K562 (cell line): ENCODE results near the gene RNF113B. TPM values are rescaled to one million over a fixed set of nuclear protein-coding genes. Genes with fewer than 3 reads are reported as not detected.

Experiments used
- ATAC-seq: fragments of 200-7000 bp; cut with Tn5 transposase; 3 replicates; pipeline ENCODE4 v1.9.1; 2020; ENCODE audit warnings: moderate library complexity
- BruUV-seq: library from RNA; stranded (reverse); fragments of 400-500 nt; replicated peaks from 2 replicates; lab custom pipeline; 2021; lab: Mats Ljungman, UMichigan
- CTCF ChIA-PET: fragments of 300-600 bp; formaldehyde crosslinking; extraction: SDS; loops from one replicate; lab custom pipeline; 2021; ENCODE audit warnings: low intra/inter-chr PET ratio; lab: Yijun Ruan, JAX
- POLR2A ChIA-PET: fragments of 300-600, 350-650 bp; sonication (Branson Sonifier 250); formaldehyde crosslinking; extraction: SDS; loops from one replicate; lab custom pipeline; 2021; ENCODE audit warnings: antibody characterized with exemption, inconsistent platforms; lab: Yijun Ruan, JAX
- DNase-seq, 4 experiments: peaks; one replicate each; pipeline versions ENCODE4 v3.0.0 to v3.0.0-alpha.2; 2011 to 2018; ENCODE audit warnings: low spot score in 3 of 4, mixed read lengths in 3 of 4; ENCODE audit errors: extremely low read depth in 1 of 4
- FAIRE-seq: peaks from 2 replicates; lab custom pipeline; 2011; peaks lifted over from hg19 to GRCh38; lab: Jason Lieb, UNC
- H2AFZ ChIP-seq: 2 replicates; pipeline ENCODE4 v1.6.0; 2011; ENCODE audit warnings: low read depth, low read length, control low read depth, inconsistent platforms
- H3K27ac ChIP-seq: fragments of 200-600 bp; 3 replicates; pipeline ENCODE4 v1.8.0; 2011; ENCODE audit warnings: low read depth, mild to moderate bottlenecking, control low read depth, inconsistent platforms, low read length, moderate library complexity, mixed read lengths; ENCODE audit errors: extremely low read depth
- H3K27me3 ChIP-seq, 2 experiments: fragments of 300-600 bp in 1 of 2; 2 replicates in 1 of 2; 3 replicates in 1 of 2; pipeline versions ENCODE4 v1.6.0 to v1.8.0; 2011; ENCODE audit warnings: inconsistent platforms in 2 of 2, low read length in 2 of 2, mild to moderate bottlenecking in 1 of 2, mixed read lengths in 1 of 2, moderate library complexity in 1 of 2; ENCODE audit not compliant: control insufficient read depth in 2 of 2, insufficient read depth in 2 of 2
- H3K36me3 ChIP-seq: fragments of 300-600 bp; 3 replicates; pipeline ENCODE4 v1.8.0; 2011; ENCODE audit warnings: mild to moderate bottlenecking, low read length, inconsistent platforms; ENCODE audit not compliant: control insufficient read depth, insufficient read depth
- H3K4me1 ChIP-seq, 2 experiments: fragments of 200-600 bp in 1 of 2; replicated peaks in 1 of 2; 2 replicates in 1 of 2; 3 replicates in 1 of 2; pipeline versions ENCODE4 v1.5.1 to v1.8.0; 2011; ENCODE audit warnings: inconsistent platforms in 2 of 2, low read length in 2 of 2, mild to moderate bottlenecking in 1 of 2, mixed read lengths in 1 of 2, moderate library complexity in 1 of 2; ENCODE audit not compliant: control insufficient read depth in 2 of 2, insufficient read depth in 2 of 2
- H3K4me2 ChIP-seq: 2 replicates; pipeline ENCODE4 v1.6.1; 2011; ENCODE audit warnings: low read length, control low read depth, inconsistent platforms, mixed read lengths; ENCODE audit not compliant: insufficient read depth
- H3K4me3 ChIP-seq: fragments of 200-600 bp; sonication (generic), shearing (Covaris generic); 2 replicates; pipeline ENCODE4 v1.5.1; 2016; ENCODE audit warnings: control low read depth, inconsistent platforms
- H3K79me2 ChIP-seq: fragments of 200-600 bp; 3 replicates; pipeline ENCODE4 v1.8.0; 2011; ENCODE audit warnings: low read length, inconsistent platforms; ENCODE audit not compliant: control insufficient read depth, insufficient read depth
- H3K9ac ChIP-seq, 2 experiments: 2 replicates each; pipeline versions ENCODE4 v1.6.0 to v1.6.1; 2011; ENCODE audit warnings: low read depth in 2 of 2, low read length in 2 of 2, control low read depth in 1 of 2, inconsistent platforms in 1 of 2, mild to moderate bottlenecking in 1 of 2, mixed read lengths in 1 of 2; ENCODE audit not compliant: insufficient read depth in 1 of 2
- H3K9me1 ChIP-seq: one replicate; pipeline ENCODE4 v1.6.0; 2011; ENCODE audit warnings: inconsistent platforms, mild to moderate bottlenecking, low read length, moderate library complexity; ENCODE audit not compliant: control insufficient read depth, insufficient read depth
- H3K9me3 ChIP-seq: replicated peaks from 2 replicates; pipeline ENCODE4 v1.5.1; 2011; ENCODE audit warnings: low read depth, low read length, inconsistent platforms; ENCODE audit not compliant: control insufficient read depth, insufficient read depth
- H4K20me1 ChIP-seq: replicated peaks from 2 replicates; pipeline ENCODE4 v1.6.1; 2011; ENCODE audit warnings: low read length, inconsistent platforms, mixed read lengths; ENCODE audit not compliant: control insufficient read depth, insufficient read depth
- ADNP ChIP-seq: fragments of 200-800 bp; sonication (Bioruptor generic); IDR thresholded peaks from 2 replicates; pipeline ENCODE4 v1.6.1; 2016; ENCODE audit warnings: missing genetic modification characterization, missing compliant biosample characterization
- ARHGAP35 ChIP-seq: fragments of 450-650 bp; IDR thresholded peaks from 2 replicates; pipeline ENCODE4 v1.6.1; 2018; ENCODE audit not compliant: partially characterized antibody
- CC2D1A ChIP-seq: fragments of 450-650 bp; IDR thresholded peaks from 2 replicates; pipeline ENCODE4 v1.6.1; 2017; ENCODE audit warnings: mild to moderate bottlenecking
- CREB1 ChIP-seq, 2 experiments: sonication (generic) in 1 of 2; formaldehyde crosslinking in 1 of 2; IDR thresholded peaks; 2 replicates each; pipeline versions ENCODE4 v1.6.1 to v1.8.0; 2012 to 2022; ENCODE audit warnings: inconsistent platforms in 1 of 2, mild to moderate bottlenecking in 1 of 2, missing genetic modification reagents in 1 of 2, moderate library complexity in 1 of 2
- DEAF1 ChIP-seq: fragments of 450-650 bp; formaldehyde crosslinking; IDR thresholded peaks from 2 replicates; pipeline ENCODE4 v1.4.0; 2020; ENCODE audit warnings: mild to moderate bottlenecking, moderate library complexity
- FOXA3 ChIP-seq, 2 experiments: fragments of 450-650 bp in 1 of 2; sonication (generic) in 1 of 2; formaldehyde crosslinking; IDR thresholded peaks in 1 of 2; conservative IDR thresholded peaks in 1 of 2; 2 replicates each; pipeline versions ENCODE4 v1.4.0 to v1.8.0; 2020 to 2022; ENCODE audit warnings: mild to moderate bottlenecking in 2 of 2, missing genetic modification reagents in 1 of 2
- GTF2A2 ChIP-seq: IDR thresholded peaks from 2 replicates; pipeline ENCODE4 v1.6.1; 2016; ENCODE audit warnings: mild to moderate bottlenecking, missing genetic modification characterization, missing compliant biosample characterization
- HCFC1 ChIP-seq: IDR thresholded peaks from 2 replicates; pipeline ENCODE4 v1.6.1; 2012; ENCODE audit warnings: low read depth, low read length, improper control_type of control experiment
- HNRNPLL ChIP-seq: fragments of 200-400 bp; formaldehyde crosslinking; IDR thresholded peaks from 2 replicates; pipeline ENCODE4 v1.6.1; 2017; ENCODE audit warnings: low read length, low read depth, mild to moderate bottlenecking; ENCODE audit not compliant: poor library complexity, severe bottlenecking
- KAT7 ChIP-seq: sonication (generic); formaldehyde crosslinking; IDR thresholded peaks from 2 replicates; pipeline ENCODE4 v1.8.0; 2022; ENCODE audit warnings: missing genetic modification reagents, mild to moderate bottlenecking, borderline replicate concordance
- NEUROD1 ChIP-seq: fragments of 150-350 bp; IDR thresholded peaks from 2 replicates; pipeline ENCODE4 v1.6.1; 2014; ENCODE audit warnings: borderline replicate concordance, low read length, low read depth; ENCODE audit not compliant: partially characterized antibody
- PHB ChIP-seq: fragments of 250-450 bp; sonication (Bioruptor Pico); IDR thresholded peaks from 2 replicates; pipeline ENCODE4 v1.5.0; 2021
- SNIP1 ChIP-seq: fragments of 450-650 bp; IDR thresholded peaks from 2 replicates; pipeline ENCODE4 v1.7.1; 2017; ENCODE audit warnings: low read depth, mild to moderate bottlenecking
- WHSC1 ChIP-seq: IDR thresholded peaks from one replicate; pipeline ENCODE4 v1.6.1; 2012; ENCODE audit warnings: low read length, control low read depth, inconsistent platforms
- ZNF444 ChIP-seq: fragments of 250-450 bp; sonication (Bioruptor Pico); IDR thresholded peaks from 2 replicates; pipeline ENCODE4 v1.4.0; 2020; ENCODE audit warnings: mild to moderate bottlenecking, moderate library complexity
- ZNF583 ChIP-seq: fragments of 250-450 bp; sonication (Bioruptor Pico); IDR thresholded peaks from 2 replicates; pipeline ENCODE4 v1.4.0; 2020
- ZNF699 ChIP-seq: fragments of 250-450 bp; sonication (Bioruptor Pico); IDR thresholded peaks from 2 replicates; pipeline ENCODE4 v1.8.0; 2021; ENCODE audit warnings: mild to moderate bottlenecking, moderate library complexity; ENCODE audit not compliant: insufficient replicate concordance
- ZZZ3 ChIP-seq: fragments of 450-650 bp; IDR thresholded peaks from 2 replicates; pipeline ENCODE4 v1.6.1; 2016; ENCODE audit warnings: antibody characterized with exemption, mild to moderate bottlenecking, moderate library complexity
- WGBS: fragments of 100-300 bp; shearing (Covaris generic); methylation state at CpG from one replicate; pipeline ENCODE4 v1.1.6; 2016; ENCODE audit warnings: low coverage, mixed read lengths; ENCODE audit not compliant: insufficient coverage; ENCODE audit errors: missing lambda C conversion rate; 5-methylcytosine and 5-hydroxymethylcytosine counted together
- in situ Hi-C: fragments of 300-500 bp; cut with MboI; formaldehyde crosslinking; loops from 4 replicates; pipeline ENCODE4 v1.15.0; 2018; ENCODE audit warnings: inconsistent platforms, mixed read lengths
- intact Hi-C: fragments of 100-400 bp; cut with micrococcal nuclease; formaldehyde crosslinking; loops from 2 replicates; pipeline ENCODE4 v1.14.2; 2022
- polyA plus RNA-seq, 8 experiments: library from polyadenylated mRNA; depleted of rRNA in 4 of 8; stranded (reverse) in 5 of 8; unstranded in 3 of 8; fragments of >200 nt; fragmentation: Nextera tagmentation in 2 of 8; fragmentation: Illumina TruSeq in 1 of 8; extraction: Ambion mirVana in 2 of 8; extraction: Trizol in 1 of 8; gene quantifications; 2 replicates each; pipeline versions ENCODE4 v1.2.1 to v1.2.3, GENCODE V29; 2011 to 2014; ENCODE audit warnings: inconsistent platforms in 1 of 8, missing spikeins in 1 of 8
- total RNA-seq, 7 experiments: library from RNA; depleted of rRNA in 6 of 7; stranded (reverse); fragments of >200 nt in 6 of 7; fragmentation: Illumina TruSeq in 2 of 7; extraction: Trizol in 2 of 7; gene quantifications; 2 replicates each; pipeline versions ENCODE4 v1.2.1 to v1.2.3, GENCODE V29; 2011 to 2021; ENCODE audit warnings: low replicate concordance in 1 of 7

Gene RNF113B
- total and polyA plus RNA-seq, 9 of the 15 experiments (the other 6 are each of a cell fraction or from before 2014, with no cell fraction given), result 0.09 TPM; not detected in 8

- FAIRE-seq (no peak), DNase-seq (no peak), ATAC-seq (no peak)
- WGBS, result 0% methylated on average over 3 of the region's 3 CpGs
- Histone ChIP-seq H3K36me3 (no peaks in the 10 kb centered on the region), H3K27ac (no peak overlapping the region), H3K4me3 (no peak overlapping the region), H3K9me3 (no peaks in the 10 kb centered on the region), H3K4me2 (no peak overlapping the region), H4K20me1 (no peaks in the 10 kb centered on the region), H3K9me1 (no peaks in the 10 kb centered on the region), H3K79me2 (no peaks in the 10 kb centered on the region), H2AFZ (no peak overlapping the region), H3K27me3 (peaks cover 3 to 13% of the 10 kb centered on the region in 2 experiments; a peak in 4 of 5 replicates), H3K9ac (no peak overlapping the region), H3K4me1 (no peaks in the 10 kb centered on the region; a peak in 1 of 5 replicates)
- intact Hi-C loops (no loop called here), in situ Hi-C loops (no loop called here)
- no peak for TF ChIP-seq ADNP
- TF ChIP-seq CREB1 (IDR thresholded peaks at IDR 0.05), result no peak
- TF ChIP-seq CREB1 (CRISPR knock-in tag; IDR thresholded peaks at IDR 0.05), result no peak
- TF ChIP-seq FOXA3 (CRISPR knock-in tag; conservative IDR thresholded peaks at IDR 0.05 in 1 of 2, IDR thresholded peaks at IDR 0.05 in 1 of 2), result no peak
- no peak for TF ChIP-seq ZNF699 (CRISPR knock-in tag)
- no peak for TF ChIP-seq ARHGAP35
- CTCF ChIA-PET, result no interaction called here
- no TSS peak for BruUV-seq
- POLR2A ChIA-PET, result no interaction called here
Measured at GRCh38 chr13:98169331-98169730, 7.7 kb downstream of the RNF113B start.

GRCh38 chr13:98162935-98163334 lies 14.1 kb downstream of the RNF113B start:
- Histone ChIP-seq H3K79me2 (no peaks in the 10 kb centered on the region), H3K4me2 (no peak overlapping the region), H3K27me3 (0 out of 5 replicates have a peak, but pooled peaks cover 0 to 6% of the 10 kb centered on the region in 2 experiments), H3K9me3 (no peaks in the 10 kb centered on the region), H3K4me3 (no peak overlapping the region), H2AFZ (no peak overlapping the region), H3K9me1 (no peaks in the 10 kb centered on the region), H3K36me3 (no peaks in the 10 kb centered on the region), H3K9ac (no peak overlapping the region), H3K4me1 (no peaks in the 10 kb centered on the region), H4K20me1 (no peaks in the 10 kb centered on the region), H3K27ac (no peak overlapping the region)
- intact Hi-C loops, result no loop called here
- ATAC-seq (no peak), DNase-seq (no peak), FAIRE-seq (no peak)
- BruUV-seq, result no TSS peak
- CTCF ChIA-PET, result no interaction called here
- in situ Hi-C loops, result no loop called here
- POLR2A ChIA-PET, result no interaction called here
- WGBS, result 0% methylated on average over 5 of the region's 5 CpGs
- TF ChIP-seq HNRNPLL, result no peak
- TF ChIP-seq CC2D1A, result no peak
- TF ChIP-seq SNIP1, result no peak
- no peak for TF ChIP-seq ZZZ3
- no peak for TF ChIP-seq KAT7 (CRISPR knock-in tag)
- no peak for TF ChIP-seq DEAF1 (CRISPR knock-in tag)
- TF ChIP-seq NEUROD1, result no peak
- TF ChIP-seq WHSC1, result no peak
- TF ChIP-seq ZNF583 (CRISPR knock-in tag), result no peak
- TF ChIP-seq PHB (CRISPR knock-in tag), result no peak
- TF ChIP-seq GTF2A2, result no peak
- no peak for TF ChIP-seq HCFC1
- no peak for TF ChIP-seq ZNF444
